Fibroblast of peridontal ligament (primary cell): ENCODE measurements around the gene HEXIM1.
A peak's percentile ranks its signal among the peaks of the same experiment; 100 is the strongest.

Source experiments
- DNase-seq: peaks from one replicate; pipeline ENCODE4 v3.0.0-alpha.2; 2010; ENCODE audit errors: extremely low read depth

HEXIM1 gene

GRCh38 chr17:45148183-45149036, at the start of gene HEXIM1:
TSS of gene HEXIM1 (plus strand) at chr17:45148475. CDS start at chr17:45149191, 716 bp downstream.
- DNase-seq, result peak; percentile 99

- peak; percentile 73 for DNase-seq
These were observed 49.2 kb upstream of the HEXIM1 start for GRCh38 chr17:45098869-45099616.

- DNase-seq, result no peak
These were observed 46.8 kb upstream of the HEXIM1 start for GRCh38 chr17:45101546-45101882.

- peak; percentile 33 for DNase-seq
These were observed 46.1 kb upstream of the HEXIM1 start for GRCh38 chr17:45101883-45102811.

- no peak for DNase-seq
These were observed 45.4 kb upstream of the HEXIM1 start for GRCh38 chr17:45102856-45103255.

GRCh38 chr17:45103269-45103795, 44.9 kb upstream of the HEXIM1 start:
- DNase-seq, result no peak

GRCh38 chr17:45104029-45104428, 44.2 kb upstream of the HEXIM1 start:
- DNase-seq, result no peak

- DNase-seq, result no peak
These were observed 43.8 kb upstream of the HEXIM1 start for GRCh38 chr17:45104497-45104896.

- no peak for DNase-seq
These were observed 43.2 kb upstream of the HEXIM1 start for GRCh38 chr17:45104907-45105624.

GRCh38 chr17:45106096-45106495, 42.2 kb upstream of the HEXIM1 start:
- DNase-seq, result no peak

- DNase-seq, result peak; percentile 83
These were observed 41.7 kb upstream of the HEXIM1 start for GRCh38 chr17:45106582-45106981.

GRCh38 chr17:45107293-45108010, 40.8 kb upstream of the HEXIM1 start:
- DNase-seq, result no peak

GRCh38 chr17:45108051-45108450, 40.2 kb upstream of the HEXIM1 start:
- DNase-seq, result no peak

- no peak for DNase-seq
These were observed 39.4 kb upstream of the HEXIM1 start for GRCh38 chr17:45108595-45109521.

GRCh38 chr17:45110676-45111611, 37.3 kb upstream of the HEXIM1 start:
- peak; percentile 39 for DNase-seq

- no peak for DNase-seq
These were observed 36.4 kb upstream of the HEXIM1 start for GRCh38 chr17:45111850-45112249.

GRCh38 chr17:45112559-45113423, 35.5 kb upstream of the HEXIM1 start:
- DNase-seq, result no peak
